Dedifferentiated amniotic fluid mesenchymal stem cell (primary cell): Measurements from ENCODE around the gene RAB27B.
"Not testable (repeated sequence)": the region's sequence is repeated elsewhere in the genome, so short reads cannot be mapped to it uniquely, and the experiment has no call there.

Experiments
- DNase-seq: peaks from one replicate; pipeline ENCODE4 v3.0.0-alpha.2; 2016; ENCODE audit errors: extremely low spot score

RAB27B gene

GRCh38 chr18:54815086-54815485 lies 13.2 kb upstream of the RAB27B start:
- no peak for DNase-seq

GRCh38 chr18:54820785-54821275 lies 7.4 kb upstream of the RAB27B start:
- DNase-seq = not testable (repeated sequence)

- DNase-seq = peak; percentile 28
These were observed 5.1 kb upstream of the RAB27B start for GRCh38 chr18:54822872-54823845.

GRCh38 chr18:54824761-54825160 lies 3.5 kb upstream of the RAB27B start:
- DNase-seq = no peak

GRCh38 chr18:54825601-54826344 lies 2.5 kb upstream of the RAB27B start:
- DNase-seq = no peak

- DNase-seq = no peak
These were observed 709 bp downstream of the RAB27B start for GRCh38 chr18:54828986-54829385.

- peak; percentile 20 for DNase-seq
These were observed 1.6 kb downstream of the RAB27B start for GRCh38 chr18:54829856-54830255.

- no peak for DNase-seq
These were observed 2.0 kb downstream of the RAB27B start for GRCh38 chr18:54830260-54830659.

- DNase-seq = no peak
These were observed 2.6 kb downstream of the RAB27B start for GRCh38 chr18:54830866-54831265.

- no peak for DNase-seq
These were observed 7.7 kb downstream of the RAB27B start for GRCh38 chr18:54835944-54836343.

- DNase-seq = no peak
These were observed 15.0 kb downstream of the RAB27B start for GRCh38 chr18:54843314-54843713.

- DNase-seq = no peak
These were observed 17.5 kb downstream of the RAB27B start for GRCh38 chr18:54845787-54846186.

- DNase-seq = no peak
These were observed 19.8 kb downstream of the RAB27B start for GRCh38 chr18:54848121-54848520.

- DNase-seq = no peak
These were observed 21.4 kb downstream of the RAB27B start for GRCh38 chr18:54849683-54850082.

GRCh38 chr18:54850598-54850997 lies 22.3 kb downstream of the RAB27B start:
- DNase-seq = no peak

- no peak for DNase-seq
These were observed 24.8 kb downstream of the RAB27B start for GRCh38 chr18:54852780-54853675.

- not testable (repeated sequence) for DNase-seq
These were observed 26.8 kb downstream of the RAB27B start for GRCh38 chr18:54855050-54855449.

GRCh38 chr18:54856105-54856646 lies 27.9 kb downstream of the RAB27B start:
- DNase-seq = no peak

- DNase-seq = no peak
These were observed 29.2 kb downstream of the RAB27B start for GRCh38 chr18:54857499-54857898.

- DNase-seq = no peak
These were observed 31.6 kb downstream of the RAB27B start for GRCh38 chr18:54859667-54860421.

GRCh38 chr18:54860941-54861340 lies 32.7 kb downstream of the RAB27B start:
- DNase-seq = no peak
